ENCODE measurements around the gene RAB30.

The RAB30 gene

DNA sequence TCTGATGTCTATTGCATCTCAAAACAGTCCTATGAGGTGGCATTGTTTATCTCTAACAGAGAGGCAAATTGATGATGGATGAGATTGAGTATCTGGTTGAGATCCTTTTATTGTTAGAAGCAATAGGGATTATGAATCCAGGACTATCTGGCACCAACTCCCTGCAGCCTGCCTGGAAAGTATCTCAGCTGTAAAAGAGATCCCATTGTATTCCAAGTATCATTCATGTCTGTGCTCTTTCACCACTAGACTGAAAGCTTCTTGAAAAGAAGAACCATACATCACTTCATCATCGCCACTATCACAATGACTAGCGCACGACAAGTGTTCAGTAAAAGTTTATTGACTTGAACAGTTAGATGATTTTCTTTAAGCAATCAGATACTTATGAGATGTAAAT, 43.3 kb upstream of the RAB30 start (continued):
- no peak for TF ChIP-seq INSM2 (tag by site-specific recombination; IDR thresholded peaks at IDR 0.05)
- no peak for TF ChIP-seq ZNF37A (tag by site-specific recombination; IDR thresholded peaks at IDR 0.05)
- no peak for TF ChIP-seq YY2 (tag by site-specific recombination; IDR thresholded peaks at IDR 0.05)

DNA sequence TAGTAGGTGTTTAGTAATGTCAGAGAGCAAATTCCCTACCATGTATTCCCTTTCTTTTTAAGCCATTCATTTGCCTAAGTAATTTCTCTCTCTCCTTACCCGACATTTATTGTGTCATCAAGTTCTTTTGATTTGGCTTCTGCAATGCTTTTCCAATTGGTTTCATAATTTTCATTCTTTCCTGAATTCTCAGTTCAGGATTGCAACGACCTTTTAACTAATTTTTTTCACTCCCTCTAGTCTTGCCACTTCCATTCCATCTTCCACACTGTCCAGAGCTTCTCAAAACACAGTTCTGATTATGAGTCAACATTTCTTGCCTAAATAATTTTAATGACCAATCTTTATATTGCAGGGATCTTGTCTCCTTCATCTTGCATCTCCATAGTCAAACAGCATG, 41.2 kb upstream of the RAB30 start:
- TF ChIP-seq, protein P1, sequence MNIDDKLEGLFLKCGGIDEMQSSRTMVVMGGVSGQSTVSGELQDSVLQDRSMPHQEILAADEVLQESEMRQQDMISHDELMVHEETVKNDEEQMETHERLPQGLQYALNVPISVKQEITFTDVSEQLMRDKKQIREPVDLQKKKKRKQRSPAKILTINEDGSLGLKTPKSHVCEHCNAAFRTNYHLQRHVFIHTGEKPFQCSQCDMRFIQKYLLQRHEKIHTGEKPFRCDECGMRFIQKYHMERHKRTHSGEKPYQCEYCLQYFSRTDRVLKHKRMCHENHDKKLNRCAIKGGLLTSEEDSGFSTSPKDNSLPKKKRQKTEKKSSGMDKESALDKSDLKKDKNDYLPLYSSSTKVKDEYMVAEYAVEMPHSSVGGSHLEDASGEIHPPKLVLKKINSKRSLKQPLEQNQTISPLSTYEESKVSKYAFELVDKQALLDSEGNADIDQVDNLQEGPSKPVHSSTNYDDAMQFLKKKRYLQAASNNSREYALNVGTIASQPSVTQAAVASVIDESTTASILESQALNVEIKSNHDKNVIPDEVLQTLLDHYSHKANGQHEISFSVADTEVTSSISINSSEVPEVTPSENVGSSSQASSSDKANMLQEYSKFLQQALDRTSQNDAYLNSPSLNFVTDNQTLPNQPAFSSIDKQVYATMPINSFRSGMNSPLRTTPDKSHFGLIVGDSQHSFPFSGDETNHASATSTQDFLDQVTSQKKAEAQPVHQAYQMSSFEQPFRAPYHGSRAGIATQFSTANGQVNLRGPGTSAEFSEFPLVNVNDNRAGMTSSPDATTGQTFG (tag by site-specific recombination; IDR thresholded peaks at IDR 0.05; ENCODE audit: borderline replicate concordance) = no peak
- CTCF ChIA-PET = interaction anchor here (0.6 kb wide), 1 partner anchor 24 kb away, joined by 3 read pairs; no protein-coding TSS in a partner anchor
- POLR2A ChIA-PET = no interaction called here
- no peaks in the 10 kb centered on the region for H3K36me3 ChIP-seq (ENCODE audit: control insufficient read depth in 2 of 2, insufficient read depth in 1 of 2, low read length in 2 of 2)
- no peaks in the 10 kb centered on the region for H3K4me1 ChIP-seq (ENCODE audit: control insufficient read depth, insufficient read depth, low read length)
- H3K4me3 ChIP-seq (ENCODE audit: low read depth, low read length) = no peak overlapping the region
- H3K27ac ChIP-seq (ENCODE audit: extremely low read depth, low read depth, low read length) = no peak overlapping the region
- no peaks in the 10 kb centered on the region for H3K9me3 ChIP-seq (ENCODE audit: control insufficient read depth, insufficient read depth, low read depth, low read length)

GRCh38 chr11:83105168-83105567, 33.5 kb upstream of the RAB30 start:
- CTCF ChIA-PET = interaction anchor here (0.8 to 1.8 kb wide), 2 partner anchors 11 to 238 kb away, joined by 4 to 5 read pairs; no protein-coding TSS in a partner anchor
- Histone ChIP-seq H3K9me3 (ENCODE audit: control insufficient read depth, insufficient read depth, low read depth, low read length) (no peaks in the 10 kb centered on the region), H3K4me1 (ENCODE audit: control insufficient read depth, insufficient read depth, low read length) (no peaks in the 10 kb centered on the region), H3K4me3 (ENCODE audit: low read depth, low read length) (no peak overlapping the region), H3K36me3 (ENCODE audit: control insufficient read depth in 2 of 2, insufficient read depth in 1 of 2, low read length in 2 of 2) (no peaks in the 10 kb centered on the region), H3K27ac (ENCODE audit: extremely low read depth, low read depth, low read length) (no peak overlapping the region)
- POLR2A ChIA-PET = interaction anchor here (0.6 kb wide), 1 partner anchor 52 kb away, joined by 3 read pairs; the partner anchor contains the start of gene PCF11
- TF ChIP-seq ZNF837 (tag by site-specific recombination; IDR thresholded peaks at IDR 0.05) (no peak), ZNF76 (tag by site-specific recombination; IDR thresholded peaks at IDR 0.05; ENCODE audit: borderline replicate concordance, low read depth) (no peak), ZNF518A (tag by site-specific recombination; conservative IDR thresholded peaks at IDR 0.05; ENCODE audit: low read depth) (no peak), MZF1 (tag by site-specific recombination; IDR thresholded peaks at IDR 0.05; ENCODE audit: borderline replicate concordance) (no peak), ZNF114 (tag by site-specific recombination; IDR thresholded peaks at IDR 0.05) (no peak), ZNF10 (tag by site-specific recombination; IDR thresholded peaks at IDR 0.05) (no peak), TRIM28 (IDR thresholded peaks at IDR 0.05; ENCODE audit: borderline replicate concordance, low read length) (no peak), ZNF544 (tag by site-specific recombination; IDR thresholded peaks at IDR 0.05) (no peak), TCF7L2 (IDR thresholded peaks at IDR 0.05; ENCODE audit: borderline replicate concordance, low read depth, low read length) (no peak), TSHZ1 (tag by site-specific recombination; IDR thresholded peaks at IDR 0.05; ENCODE audit: borderline replicate concordance) (no peak), PBX3 (CRISPR knock-in tag; IDR thresholded peaks at IDR 0.05) (no peak), ZNF792 (tag by site-specific recombination; IDR thresholded peaks at IDR 0.05) (no peak)
- TF ChIP-seq, protein P2, sequence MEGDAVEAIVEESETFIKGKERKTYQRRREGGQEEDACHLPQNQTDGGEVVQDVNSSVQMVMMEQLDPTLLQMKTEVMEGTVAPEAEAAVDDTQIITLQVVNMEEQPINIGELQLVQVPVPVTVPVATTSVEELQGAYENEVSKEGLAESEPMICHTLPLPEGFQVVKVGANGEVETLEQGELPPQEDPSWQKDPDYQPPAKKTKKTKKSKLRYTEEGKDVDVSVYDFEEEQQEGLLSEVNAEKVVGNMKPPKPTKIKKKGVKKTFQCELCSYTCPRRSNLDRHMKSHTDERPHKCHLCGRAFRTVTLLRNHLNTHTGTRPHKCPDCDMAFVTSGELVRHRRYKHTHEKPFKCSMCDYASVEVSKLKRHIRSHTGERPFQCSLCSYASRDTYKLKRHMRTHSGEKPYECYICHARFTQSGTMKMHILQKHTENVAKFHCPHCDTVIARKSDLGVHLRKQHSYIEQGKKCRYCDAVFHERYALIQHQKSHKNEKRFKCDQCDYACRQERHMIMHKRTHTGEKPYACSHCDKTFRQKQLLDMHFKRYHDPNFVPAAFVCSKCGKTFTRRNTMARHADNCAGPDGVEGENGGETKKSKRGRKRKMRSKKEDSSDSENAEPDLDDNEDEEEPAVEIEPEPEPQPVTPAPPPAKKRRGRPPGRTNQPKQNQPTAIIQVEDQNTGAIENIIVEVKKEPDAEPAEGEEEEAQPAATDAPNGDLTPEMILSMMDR (tag by site-specific recombination; IDR thresholded peaks at IDR 0.05) = no peak
